PC-3 (cell line): ENCODE data around the gene MRPL37. TPM values are rescaled to one million over a fixed set of nuclear protein-coding genes. Genes with fewer than 3 reads are reported as not detected.

ENCODE experiments used
- ATAC-seq: fragments of 200-7000 bp; cut with Tn5 transposase; 2 replicates; pipeline ENCODE4 v1.9.1; 2020; ENCODE audit warnings: mild to moderate bottlenecking, moderate library complexity
- BruUV-seq: library from RNA; stranded (reverse); fragments of 400-500 nt; replicated peaks from 2 replicates; lab custom pipeline; 2021; lab: Mats Ljungman, UMichigan
- CTCF ChIA-PET: fragments of 300-600 bp; sonication (Branson Sonifier 250); formaldehyde crosslinking; loops from one replicate; lab custom pipeline; 2022; ENCODE audit warnings: antibody characterized with exemption; lab: Charles Lee
- POLR2A ChIA-PET: fragments of 300-600 bp; sonication (Branson Sonifier 250); formaldehyde crosslinking; loops from one replicate; lab custom pipeline; 2022; ENCODE audit warnings: antibody characterized with exemption; ENCODE audit not compliant: unreplicated experiment; lab: Charles Lee
- DNase-seq: peaks from one replicate; pipeline ENCODE4 v3.0.0-alpha.2; 2015
- H2AFZ ChIP-seq: fragments of 300-600 bp; sonication (generic); 2 replicates; pipeline ENCODE4 v1.6.0; 2016; ENCODE audit warnings: antibody characterized with exemption, low read length
- H3F3A ChIP-seq: fragments of 300-600 bp; sonication (generic); one replicate; pipeline ENCODE4 v1.6.0; 2017; ENCODE audit warnings: antibody characterized with exemption, low read length, control low read depth, mild to moderate bottlenecking; ENCODE audit not compliant: unreplicated experiment
- H3K27ac ChIP-seq: fragments of 300-600 bp; sonication (generic); 2 replicates; pipeline ENCODE4 v1.5.1; 2016; ENCODE audit warnings: mild to moderate bottlenecking, low read length
- H3K27me3 ChIP-seq: fragments of 300-600 bp; sonication (generic); 2 replicates; pipeline ENCODE4 v1.6.1; 2016; ENCODE audit warnings: low read length, mixed read lengths
- H3K36me3 ChIP-seq: fragments of 300-600 bp; sonication (generic); 2 replicates; pipeline ENCODE4 v1.6.1; 2016; ENCODE audit warnings: low read depth, mixed run types, low read length, mixed read lengths
- H3K4me1 ChIP-seq: fragments of 300-600 bp; sonication (generic); 2 replicates; pipeline ENCODE4 v1.5.1; 2016; ENCODE audit warnings: low read length; ENCODE audit not compliant: insufficient read depth
- H3K4me2 ChIP-seq: fragments of 300-600 bp; sonication (generic); 2 replicates; pipeline ENCODE4 v1.6.0; 2016; ENCODE audit warnings: low read length
- H3K4me3 ChIP-seq: fragments of 300-600 bp; sonication (generic); 2 replicates; pipeline ENCODE4 v1.5.1; 2016; ENCODE audit warnings: mild to moderate bottlenecking, low read length, mixed read lengths
- H3K79me2 ChIP-seq: fragments of 300-600 bp; sonication (generic); 2 replicates; pipeline ENCODE4 v1.6.1; 2017; ENCODE audit warnings: low read length, mixed read lengths
- H3K9ac ChIP-seq: fragments of 300-600 bp; sonication (generic); 2 replicates; pipeline ENCODE4 v1.6.0; 2016; ENCODE audit warnings: mild to moderate bottlenecking, low read length
- H3K9me2 ChIP-seq: fragments of 300-600 bp; sonication (generic); replicated peaks from 2 replicates; pipeline ENCODE4 v1.6.1; 2016; ENCODE audit warnings: mixed run types, low read length, mixed read lengths
- H3K9me3 ChIP-seq: fragments of 300-600 bp; sonication (generic); 2 replicates; pipeline ENCODE4 v1.6.1; 2016; ENCODE audit warnings: low read length, mixed read lengths
- H4K20me1 ChIP-seq: fragments of 300-600 bp; sonication (generic); 2 replicates; pipeline ENCODE4 v1.6.1; 2016; ENCODE audit warnings: low read length, mixed read lengths
- CTCF ChIP-seq: fragments of 300-600 bp; sonication (generic); conservative IDR thresholded peaks from 2 replicates; pipeline ENCODE4 v1.5.1; 2017; ENCODE audit warnings: antibody characterized with exemption, low read depth, mild to moderate bottlenecking, low read length
- EZH2 ChIP-seq: fragments of 300-600 bp; sonication (generic); IDR thresholded peaks from one replicate; pipeline ENCODE4 v1.6.1; 2017; ENCODE audit warnings: antibody characterized with exemption, mild to moderate bottlenecking, low read length; ENCODE audit not compliant: unreplicated experiment
- EZH2phosphoT487 ChIP-seq: fragments of 300-600 bp; sonication (generic); IDR thresholded peaks from 2 replicates; pipeline ENCODE4 v1.6.1; 2018; ENCODE audit warnings: mild to moderate bottlenecking, antibody characterized with exemption, low read length, borderline replicate concordance
- intact Hi-C: fragments of 100-400 bp; cut with micrococcal nuclease; formaldehyde crosslinking; loops from 2 replicates; pipeline ENCODE4 v1.9.0; 2023
- total RNA-seq: library from RNA; depleted of rRNA; stranded (reverse); fragments of >200 nt; gene quantifications from 2 replicates; pipeline ENCODE4 v1.2.3, GENCODE V29; 2014

MRPL37 gene
- total RNA-seq, 1 experiment from 2014 or later = 191 TPM

- TF ChIP-seq CTCF (no peak), EZH2 (no peak), EZH2phosphoT487 (no peak)
- intact Hi-C loops = no loop called here
- no peak overlapping the region for H2AFZ ChIP-seq
- H3K4me1 ChIP-seq = peaks cover 12% of the 10 kb centered on the region; the same call in 1 of the 2 replicates
- CTCF ChIA-PET = interaction anchor here (1.2 kb wide), 1 partner anchor 48 kb away, joined by 3 read pairs; no protein-coding TSS in a partner anchor
- peak; percentile 58 for DNase-seq
- H3F3A ChIP-seq = no peaks in the 10 kb centered on the region
- no peaks in the 10 kb centered on the region for H3K36me3 ChIP-seq
- H3K4me3 ChIP-seq = no peak overlapping the region
- peak; percentile 84 for ATAC-seq
- no peak overlapping the region for H3K27ac ChIP-seq
- H3K9me3 ChIP-seq = no peaks in the 10 kb centered on the region
- no TSS peak for BruUV-seq
- POLR2A ChIA-PET = no interaction called here
- H3K27me3 ChIP-seq = no peaks in the 10 kb centered on the region
- H3K4me2 ChIP-seq = no peak overlapping the region
- H4K20me1 ChIP-seq = no peaks in the 10 kb centered on the region
- no peak overlapping the region for H3K9ac ChIP-seq
- H3K79me2 ChIP-seq = no peaks in the 10 kb centered on the region
- H3K9me2 ChIP-seq = no peaks in the 10 kb centered on the region
Observed at GRCh38 chr1:54227091-54227602, 27.2 kb downstream of the MRPL37 start.

- ATAC-seq = no peak
- Histone ChIP-seq H4K20me1 (no peaks in the 10 kb centered on the region), H3K4me2 (no peak overlapping the region), H3K36me3 (no peaks in the 10 kb centered on the region), H2AFZ (no peak overlapping the region), H3K4me3 (no peak overlapping the region), H3K9me3 (no peaks in the 10 kb centered on the region), H3F3A (no peaks in the 10 kb centered on the region), H3K79me2 (no peaks in the 10 kb centered on the region), H3K9me2 (no peaks in the 10 kb centered on the region), H3K27ac (no peak overlapping the region), H3K9ac (no peak overlapping the region), H3K27me3 (no peaks in the 10 kb centered on the region), H3K4me1 (peaks cover 12% of the 10 kb centered on the region; the same call in 1 of the 2 replicates)
- DNase-seq = no peak
- ChIA-PET POLR2A (no interaction called here), CTCF (interaction anchor here (1.2 kb wide), 1 partner anchor 47 kb away, joined by 3 read pairs; no protein-coding TSS in a partner anchor)
- no TSS peak for BruUV-seq
- intact Hi-C loops = no loop called here
- TF ChIP-seq EZH2phosphoT487 = no peak
- no peak for TF ChIP-seq CTCF
- TF ChIP-seq EZH2 = no peak
Observed at GRCh38 chr1:54227891-54228310, 27.9 kb downstream of the MRPL37 start.

GRCh38 chr1:54228638-54229079 is 28.7 kb downstream of the MRPL37 start:
- POLR2A ChIA-PET = no interaction called here
- Histone ChIP-seq H4K20me1 (no peaks in the 10 kb centered on the region), H3K27me3 (no peaks in the 10 kb centered on the region), H3K9me3 (no peaks in the 10 kb centered on the region), H3K36me3 (no peaks in the 10 kb centered on the region), H3K4me3 (no peak overlapping the region), H2AFZ (no peak overlapping the region), H3K4me1 (peaks cover 12% of the 10 kb centered on the region; the same call in 1 of the 2 replicates), H3F3A (no peaks in the 10 kb centered on the region), H3K4me2 (no peak overlapping the region), H3K9me2 (no peaks in the 10 kb centered on the region), H3K79me2 (no peaks in the 10 kb centered on the region), H3K27ac (peak overlapping the region; percentile 13; the same call in 1 of the 2 replicates), H3K9ac (no peak overlapping the region)
- TF ChIP-seq CTCF (no peak), EZH2 (no peak), EZH2phosphoT487 (no peak)
- DNase-seq (no peak), ATAC-seq (no peak)
- intact Hi-C loops = no loop called here
- BruUV-seq = no TSS peak
- CTCF ChIA-PET = no interaction called here
